Effector memory CD4-positive, alpha-beta T cell (primary cell): ENCODE measurements around the gene TOR2A.

Experiments used
- DNase-seq, 3 donors: peaks; one replicate each; pipeline ENCODE4 v3.0.0-alpha.2; 2020
- H3K27ac ChIP-seq: 2 replicates; pipeline ENCODE4 v1.7.0; 2013; ENCODE audit warnings: mild to moderate bottlenecking, low read length, moderate library complexity; ENCODE audit not compliant: insufficient read depth, poor library complexity, severe bottlenecking
- H3K27me3 ChIP-seq: replicated peaks from 2 replicates; pipeline ENCODE4 v1.7.0; 2013; ENCODE audit warnings: mild to moderate bottlenecking, low read length; ENCODE audit not compliant: insufficient read depth, control insufficient read depth, poor library complexity, severe bottlenecking
- H3K36me3 ChIP-seq: 2 replicates; pipeline ENCODE4 v1.7.0; 2013; ENCODE audit warnings: mild to moderate bottlenecking, low read length, moderate library complexity; ENCODE audit not compliant: control insufficient read depth, insufficient read depth
- H3K4me1 ChIP-seq: 2 replicates; pipeline ENCODE4 v1.7.0; 2013; ENCODE audit warnings: low read length, mild to moderate bottlenecking; ENCODE audit not compliant: control insufficient read depth, insufficient read depth, poor library complexity, severe bottlenecking
- H3K4me3 ChIP-seq: 2 replicates; pipeline ENCODE4 v1.7.0; 2013; ENCODE audit warnings: low read length, low read depth, mild to moderate bottlenecking; ENCODE audit not compliant: insufficient read depth, poor library complexity, severe bottlenecking
- H3K9me3 ChIP-seq: 2 replicates; pipeline ENCODE4 v1.7.0; 2013; ENCODE audit warnings: mild to moderate bottlenecking, low read length, moderate library complexity; ENCODE audit not compliant: control insufficient read depth

The TOR2A gene

DNA sequence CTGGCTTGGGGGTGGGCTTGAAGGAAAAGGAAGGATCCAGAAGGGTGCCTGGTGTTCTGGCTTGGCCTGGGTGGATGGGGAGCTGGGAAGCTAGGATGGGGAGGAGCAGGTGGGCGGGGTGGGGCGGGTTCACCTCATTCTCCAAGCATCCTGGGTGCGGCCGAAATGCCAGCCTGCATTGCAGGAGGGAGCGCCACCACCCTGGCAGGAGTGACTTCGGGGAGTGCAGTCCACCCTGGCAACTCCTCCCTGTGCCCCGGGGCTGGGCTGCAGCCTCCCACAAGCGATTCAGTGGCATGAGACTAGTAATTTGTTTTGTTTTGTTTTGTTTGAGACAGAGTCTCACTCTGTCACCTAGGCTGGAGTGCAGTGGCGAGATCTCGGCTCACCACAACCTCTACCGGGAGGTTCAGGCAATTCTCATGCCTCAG is 13.7 kb downstream of the TOR2A start:
- Histone ChIP-seq H3K4me3 (no peak overlapping the region), H3K27me3 (no peaks in the 10 kb centered on the region), H3K9me3 (no peaks in the 10 kb centered on the region), H3K4me1 (peaks cover 14% of the 10 kb centered on the region), H3K36me3 (no peaks in the 10 kb centered on the region), H3K27ac (no peak overlapping the region)
- DNase-seq, result no peak

DNA sequence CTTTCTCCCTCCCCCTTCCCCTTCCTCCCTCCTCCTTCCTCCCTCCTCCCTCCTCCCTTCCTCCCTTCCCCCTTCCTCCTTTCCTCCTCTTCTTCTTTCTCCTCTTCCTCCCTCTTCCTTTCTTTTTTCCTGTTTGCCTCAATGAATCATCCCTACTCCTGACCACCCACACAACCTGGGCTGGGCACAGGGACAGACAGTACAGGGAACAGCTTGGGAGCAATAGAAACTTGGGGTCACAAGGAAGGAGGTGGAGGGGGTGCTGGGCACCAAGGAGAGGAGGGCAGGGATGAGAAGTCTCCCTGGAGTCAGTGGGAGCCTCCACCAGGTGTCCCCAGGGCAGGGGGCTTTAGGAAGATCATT is 14.2 kb downstream of the TOR2A start:
- Histone ChIP-seq H3K4me3 (no peak overlapping the region), H3K9me3 (no peaks in the 10 kb centered on the region), H3K27me3 (no peaks in the 10 kb centered on the region), H3K36me3 (no peaks in the 10 kb centered on the region), H3K4me1 (peaks cover 18% of the 10 kb centered on the region), H3K27ac (no peak overlapping the region)
- DNase-seq, result no peak

DNA sequence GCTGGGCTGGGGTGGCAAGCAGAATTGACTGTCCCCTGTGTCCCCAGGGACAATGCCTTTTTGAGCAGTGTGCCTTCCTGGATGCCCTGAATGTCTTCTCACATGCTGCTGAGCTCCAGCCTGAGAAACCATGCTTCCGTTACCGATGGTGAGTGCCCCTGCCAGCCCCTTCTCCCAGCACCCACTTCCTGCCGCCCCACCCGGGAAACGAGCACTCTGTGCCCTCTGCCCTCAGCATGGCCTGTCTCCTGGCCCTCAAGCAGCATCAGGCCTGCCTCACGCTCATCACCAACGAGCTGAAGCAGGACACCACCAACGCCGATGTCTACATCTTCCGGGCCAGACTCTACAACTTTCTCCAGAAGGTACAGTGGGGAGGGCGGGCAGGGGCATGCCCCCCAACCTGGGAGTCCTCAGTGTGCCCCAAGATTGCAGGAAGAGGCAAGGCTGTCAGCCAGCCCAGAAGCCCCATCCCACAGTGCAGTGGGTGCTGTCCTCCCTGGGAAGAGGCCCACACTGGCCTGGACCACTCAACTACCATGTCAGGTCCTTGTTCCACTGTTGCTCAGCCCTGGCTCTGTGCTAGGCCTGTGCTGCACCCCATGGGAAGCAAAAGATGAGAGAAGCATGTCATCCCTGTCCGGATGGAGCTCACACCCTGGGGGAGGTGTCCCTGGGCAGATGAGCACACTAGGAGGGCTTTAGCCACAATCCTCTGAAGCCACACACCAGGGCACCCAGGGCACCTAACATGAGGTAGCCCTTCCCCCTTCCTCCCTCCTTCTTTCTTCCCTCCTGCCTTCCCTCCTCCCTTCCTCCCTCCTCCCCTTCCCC is 14.8 kb downstream of the TOR2A start:
- H3K4me3 ChIP-seq, result no peak overlapping the region
- no peak for DNase-seq
- no peaks in the 10 kb centered on the region for H3K36me3 ChIP-seq
- H3K27ac ChIP-seq, result peak overlapping the region; percentile 45
- H3K9me3 ChIP-seq, result no peaks in the 10 kb centered on the region
- no peaks in the 10 kb centered on the region for H3K27me3 ChIP-seq
- H3K4me1 ChIP-seq, result peaks cover 18% of the 10 kb centered on the region

DNA sequence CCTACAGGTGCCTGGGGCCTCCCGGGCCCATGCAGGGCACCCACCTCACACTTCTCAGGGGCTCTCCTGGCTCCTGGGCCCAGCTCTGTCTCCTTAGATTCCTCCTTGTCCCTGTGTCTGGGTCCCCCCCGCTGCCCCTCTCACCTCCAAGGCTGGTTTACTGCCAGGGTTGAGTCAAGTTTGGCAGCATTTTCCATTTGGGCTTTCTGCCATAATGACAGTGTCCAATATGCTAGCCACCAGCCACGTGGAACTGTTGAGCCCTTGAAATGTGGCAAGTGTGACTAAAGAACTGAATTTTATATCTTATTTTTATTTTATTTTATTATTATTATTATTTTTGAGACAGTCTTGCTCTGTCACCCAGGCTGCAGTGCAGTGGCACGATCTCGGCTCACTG is 17.3 kb downstream of the TOR2A start:
- Histone ChIP-seq H3K27ac (no peak overlapping the region), H3K36me3 (no peaks in the 10 kb centered on the region), H3K27me3 (no peaks in the 10 kb centered on the region), H3K4me1 (peaks cover 29% of the 10 kb centered on the region), H3K4me3 (no peak overlapping the region), H3K9me3 (no peaks in the 10 kb centered on the region)
- no peak for DNase-seq

DNA sequence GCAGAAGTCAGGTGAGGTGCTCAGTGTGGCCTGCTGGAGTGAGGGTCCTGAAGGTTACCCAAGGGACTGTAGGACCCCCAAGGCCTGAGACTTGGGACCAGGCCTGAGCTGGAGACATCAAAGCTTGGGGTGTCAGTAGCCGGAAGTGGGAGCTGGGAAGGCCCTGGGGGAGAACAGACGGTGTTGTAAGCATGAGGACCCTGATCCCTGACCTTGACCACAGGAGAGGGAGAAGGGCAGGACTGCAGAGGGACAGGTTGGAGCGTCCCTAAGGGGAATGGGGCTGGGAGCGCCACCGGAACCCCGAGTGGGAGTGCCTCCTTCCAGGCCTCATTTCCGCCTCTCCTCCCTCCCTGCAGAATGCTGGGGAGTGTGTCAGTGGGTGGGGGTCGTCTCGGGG is 18.7 kb downstream of the TOR2A start:
- Histone ChIP-seq H3K27me3 (no peaks in the 10 kb centered on the region), H3K9me3 (no peaks in the 10 kb centered on the region), H3K36me3 (no peaks in the 10 kb centered on the region), H3K4me1 (peaks cover 29% of the 10 kb centered on the region), H3K27ac (peak overlapping the region; percentile 66), H3K4me3 (peak overlapping the region; percentile 91)
- DNase-seq, result no peak

DNA sequence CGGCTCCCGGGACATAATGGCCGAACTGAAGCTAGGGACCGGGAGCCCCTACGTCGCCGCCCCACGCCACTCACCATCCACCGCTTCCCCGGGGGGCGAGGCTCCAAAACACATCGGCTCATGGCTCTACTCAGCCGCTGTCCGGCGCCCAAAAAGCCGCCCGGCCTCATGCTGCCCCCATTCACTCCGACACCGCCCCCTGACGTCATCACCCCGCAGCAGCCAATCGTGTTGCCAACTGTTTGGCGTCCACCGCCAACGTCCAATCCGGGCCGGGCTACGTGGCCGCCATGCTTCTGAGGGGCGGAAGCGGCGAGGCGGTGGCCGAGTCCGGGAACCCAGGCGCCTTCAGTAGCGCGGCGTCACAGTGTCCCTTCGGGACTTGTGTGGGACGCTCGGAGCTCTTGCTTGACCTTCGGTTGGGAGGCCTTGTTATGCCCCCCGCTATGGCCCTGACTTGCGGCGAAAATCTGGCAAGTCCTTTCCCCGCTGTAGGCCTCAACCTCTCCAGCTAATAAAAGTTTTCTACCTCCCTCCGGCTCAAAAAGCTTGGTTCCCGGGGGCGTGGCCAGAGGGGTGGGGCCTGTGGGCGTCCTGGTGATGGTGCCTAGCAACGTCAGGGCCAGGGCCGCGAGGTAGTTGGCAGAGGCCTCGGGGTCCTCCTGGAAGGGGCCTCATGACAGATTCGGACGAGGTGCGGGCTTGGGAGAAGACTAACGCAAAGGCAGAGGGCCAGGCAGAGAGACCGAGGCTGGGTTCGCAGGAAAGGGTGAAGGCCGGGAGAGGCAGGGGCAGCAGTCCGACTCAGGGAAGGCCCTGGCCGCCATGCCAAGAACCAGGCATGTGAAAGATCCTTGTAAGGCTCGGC is 19.4 kb downstream of the TOR2A start, which contains the start of the genes PTRH1 and TTC16:
Gene PTRH1, minus strand, starts transcription at position 194 of the 868 bp plus-strand sequence. Its CDS starts 24 bp downstream, at position 170.
Gene TTC16, plus strand, starts transcription at position 610 of the 868 bp plus-strand sequence. Its CDS starts 67 bp downstream, at position 677.
- H3K27ac ChIP-seq, result peak within 1 kb of the TSS; percentile 66
- no peaks in the 10 kb centered on the region for H3K27me3 ChIP-seq
- peak within 1 kb of the TSS; percentile 91 for H3K4me3 ChIP-seq
- H3K9me3 ChIP-seq, result no peaks in the 10 kb centered on the region
- H3K4me1 ChIP-seq, result peaks cover 30% of the 10 kb centered on the region
- H3K36me3 ChIP-seq, result no peaks in the 10 kb centered on the region
- DNase-seq, result peak; percentile 91 to 97 (median 92)

DNA sequence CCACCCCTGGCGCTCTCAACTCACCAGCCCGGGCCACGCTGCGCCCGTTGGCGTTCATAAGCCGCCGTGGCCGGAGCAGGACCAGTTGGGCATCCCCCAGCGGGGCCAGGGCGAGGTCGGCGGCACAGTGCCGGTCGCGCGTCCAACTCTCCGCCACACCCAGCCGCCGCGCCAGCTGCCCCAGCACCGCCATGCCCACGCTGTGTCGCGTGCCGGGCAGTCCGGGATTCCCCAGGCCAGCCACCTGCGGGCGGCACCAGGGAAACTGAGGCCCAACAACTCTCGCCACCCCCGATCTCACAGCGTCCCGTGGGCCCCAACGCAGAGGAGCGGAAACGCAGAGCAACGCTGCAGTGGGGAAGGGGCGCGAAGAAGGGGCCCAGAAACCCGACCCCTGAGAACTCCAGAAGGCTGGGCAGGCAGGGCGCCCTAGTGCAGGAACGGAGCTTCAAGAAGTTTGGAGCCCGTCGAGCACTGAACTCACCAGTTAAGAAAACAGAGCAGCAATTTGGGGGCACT is 20.1 kb downstream of the TOR2A start:
- H3K4me3 ChIP-seq, result peak overlapping the region; percentile 91
- peak overlapping the region; percentile 66 for H3K27ac ChIP-seq
- peak in 1 of 3 donors; percentile 9 for DNase-seq
- no peaks in the 10 kb centered on the region for H3K36me3 ChIP-seq
- H3K27me3 ChIP-seq, result no peaks in the 10 kb centered on the region
- peaks cover 26% of the 10 kb centered on the region for H3K4me1 ChIP-seq
- no peaks in the 10 kb centered on the region for H3K9me3 ChIP-seq

DNA sequence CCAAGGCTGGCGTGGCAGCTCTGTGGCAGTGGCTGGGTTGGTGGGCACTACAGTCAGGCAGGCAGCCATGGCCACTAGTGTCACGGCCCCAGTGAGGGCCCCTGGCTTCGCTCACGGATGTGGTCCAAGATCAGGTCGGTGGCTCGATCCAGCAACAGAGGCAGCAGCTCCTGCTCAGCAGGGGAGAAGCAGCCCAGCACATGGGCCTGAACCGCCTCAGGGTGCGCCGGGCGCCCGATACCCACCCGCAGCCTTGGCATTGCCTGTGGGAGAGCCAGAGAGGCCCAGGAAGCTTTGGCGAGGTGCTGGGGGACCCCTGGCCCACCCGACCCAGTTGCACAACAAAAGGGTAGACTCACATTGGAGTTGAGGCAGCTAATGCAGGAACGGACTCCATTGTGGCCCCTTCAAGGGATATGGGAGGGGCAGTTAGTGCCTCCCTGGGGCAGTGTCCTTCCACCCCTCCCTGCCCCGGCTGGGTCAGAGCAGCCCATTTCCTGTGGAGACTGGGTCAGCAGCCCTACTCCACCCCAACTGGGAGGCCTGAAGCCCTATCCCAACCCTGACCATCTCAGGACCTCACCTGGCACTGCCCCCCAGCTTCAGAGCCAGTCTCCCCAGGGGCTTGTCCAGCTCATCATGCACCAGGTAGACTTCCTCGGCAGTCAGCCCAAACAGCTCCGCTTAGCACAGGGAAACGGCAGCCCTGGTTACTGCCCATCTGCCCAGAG is 20.9 kb downstream of the TOR2A start:
- Histone ChIP-seq H3K9me3 (no peaks in the 10 kb centered on the region), H3K27ac (no peak overlapping the region)

DNA sequence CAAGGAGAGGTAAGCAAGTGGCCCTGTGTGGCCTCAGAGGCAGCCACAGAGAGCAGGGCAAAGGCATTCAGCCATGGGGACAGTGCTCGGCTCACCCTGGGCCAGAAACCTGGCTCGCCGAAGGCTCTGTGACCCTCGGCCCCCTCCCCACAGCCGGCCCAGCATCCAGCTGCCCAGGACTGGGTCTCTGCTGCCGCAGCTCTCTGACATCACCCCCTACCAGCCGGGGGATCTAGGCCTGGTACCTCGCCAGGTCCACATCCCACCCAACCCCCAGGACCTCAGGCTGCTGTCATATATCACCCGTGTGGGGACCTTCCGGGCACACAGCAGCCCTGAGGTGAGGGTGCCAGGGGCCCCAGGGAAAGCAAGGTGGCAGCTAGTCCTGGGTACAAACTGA is 22.2 kb downstream of the TOR2A start:
- H3K27ac ChIP-seq, result no peak overlapping the region
- H3K4me3 ChIP-seq, result no peak overlapping the region
- no peaks in the 10 kb centered on the region for H3K27me3 ChIP-seq
- no peak for DNase-seq
- H3K36me3 ChIP-seq, result no peaks in the 10 kb centered on the region
- no peaks in the 10 kb centered on the region for H3K9me3 ChIP-seq
- H3K4me1 ChIP-seq, result peaks cover 21% of the 10 kb centered on the region

More for the DNA sequence above, 20.9 kb downstream of the TOR2A start:
- no peak for DNase-seq
- Histone ChIP-seq H3K27me3 (no peaks in the 10 kb centered on the region), H3K36me3 (no peaks in the 10 kb centered on the region), H3K4me3 (no peak overlapping the region), H3K4me1 (peaks cover 21% of the 10 kb centered on the region)
